NCI-H748 (cell line): ENCODE measurements around the gene UBE2R2.
"Not testable (repeated sequence)": the region's sequence is repeated elsewhere in the genome, so short reads cannot be mapped to it uniquely, and the experiment has no call there.

Experiments used
- DNase-seq: peaks from one replicate; lab custom pipeline; 2025; ENCODE audit not compliant: unreplicated experiment; lab: John Stamatoyannopoulos, UW

UBE2R2 gene

GRCh38 chr9:33837138-33837537 is 20.2 kb downstream of the UBE2R2 start:
- no peak for DNase-seq

DNA sequence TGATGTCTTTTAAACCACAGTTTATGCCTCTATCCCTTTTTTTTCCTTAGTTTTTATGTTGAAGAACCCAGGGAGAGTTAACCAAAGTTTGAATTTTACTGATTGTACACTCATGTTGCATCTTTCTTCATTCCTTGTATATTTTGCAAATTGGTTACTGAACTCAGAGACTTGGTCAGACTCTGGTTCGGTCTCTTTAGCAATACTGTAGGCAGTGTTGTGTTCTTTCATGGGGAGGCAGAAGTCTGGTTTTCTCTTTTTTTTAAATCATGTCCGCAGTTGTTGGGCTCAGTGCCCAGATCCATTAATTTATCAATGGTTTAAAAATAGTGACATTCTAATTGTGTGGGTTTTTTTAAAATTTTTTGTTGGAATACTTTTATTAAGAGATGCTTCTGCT is 23.4 kb downstream of the UBE2R2 start:
- DNase-seq = no peak

- DNase-seq = no peak
These were observed 26.5 kb downstream of the UBE2R2 start for GRCh38 chr9:33843312-33843961.

DNA sequence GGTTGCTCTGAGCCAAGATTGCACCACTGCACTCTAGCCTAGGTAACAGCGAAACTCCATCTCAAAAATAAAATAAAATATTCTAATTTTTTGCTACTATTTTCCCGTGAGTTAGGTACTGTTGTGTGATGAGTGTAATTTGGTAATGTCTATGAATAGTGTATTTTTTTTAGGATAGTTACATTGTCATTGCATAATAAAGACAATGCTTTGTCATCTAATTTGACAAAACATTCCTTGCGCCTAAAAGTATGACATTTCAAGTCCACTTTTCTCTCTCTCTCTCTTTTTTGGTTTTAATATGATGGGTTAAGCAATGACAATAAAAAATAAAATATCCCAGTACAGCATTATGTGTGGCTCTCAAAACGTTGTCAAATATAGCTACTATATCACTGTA is 29.3 kb downstream of the UBE2R2 start:
- no peak for DNase-seq

DNA sequence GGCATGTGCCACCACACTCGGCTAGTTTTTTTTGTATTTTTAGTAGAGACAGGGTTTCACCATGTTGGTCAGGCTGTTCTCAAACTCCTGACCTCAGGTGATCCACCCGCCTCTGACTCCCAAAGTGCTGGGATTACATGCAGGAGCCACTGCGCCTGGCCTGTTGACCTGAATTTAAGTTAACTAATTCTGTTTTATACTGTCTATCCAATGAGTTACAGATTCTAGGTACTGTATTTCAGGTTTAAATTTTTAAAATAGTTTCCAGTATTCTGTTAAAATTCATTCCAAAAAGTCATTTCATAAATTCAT is 30.9 kb downstream of the UBE2R2 start:
- not testable (repeated sequence) for DNase-seq

- DNase-seq = no peak
These were observed 33.3 kb downstream of the UBE2R2 start for GRCh38 chr9:33850267-33850629.

GRCh38 chr9:33850677-33851076 is 33.7 kb downstream of the UBE2R2 start:
- DNase-seq = no peak

DNA sequence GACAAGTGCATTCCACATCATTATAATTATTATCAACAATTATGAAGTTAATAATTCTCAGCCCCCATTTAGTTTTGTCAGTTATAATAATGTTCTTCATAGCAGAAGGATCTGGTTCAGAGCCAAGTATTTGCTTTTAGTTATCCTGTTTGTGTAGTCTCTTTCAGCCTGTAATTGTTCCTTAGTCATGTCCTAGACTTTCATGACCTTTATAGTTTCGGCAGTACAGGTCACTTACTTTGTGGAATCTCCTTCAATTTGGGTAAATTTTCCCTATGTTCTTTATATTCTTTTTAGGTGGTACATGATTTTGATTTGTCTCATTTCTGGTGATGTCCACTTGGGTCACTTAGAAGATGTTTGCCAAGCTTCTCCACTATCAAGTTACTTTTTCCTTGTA is 34.3 kb downstream of the UBE2R2 start:
- DNase-seq = no peak

DNA sequence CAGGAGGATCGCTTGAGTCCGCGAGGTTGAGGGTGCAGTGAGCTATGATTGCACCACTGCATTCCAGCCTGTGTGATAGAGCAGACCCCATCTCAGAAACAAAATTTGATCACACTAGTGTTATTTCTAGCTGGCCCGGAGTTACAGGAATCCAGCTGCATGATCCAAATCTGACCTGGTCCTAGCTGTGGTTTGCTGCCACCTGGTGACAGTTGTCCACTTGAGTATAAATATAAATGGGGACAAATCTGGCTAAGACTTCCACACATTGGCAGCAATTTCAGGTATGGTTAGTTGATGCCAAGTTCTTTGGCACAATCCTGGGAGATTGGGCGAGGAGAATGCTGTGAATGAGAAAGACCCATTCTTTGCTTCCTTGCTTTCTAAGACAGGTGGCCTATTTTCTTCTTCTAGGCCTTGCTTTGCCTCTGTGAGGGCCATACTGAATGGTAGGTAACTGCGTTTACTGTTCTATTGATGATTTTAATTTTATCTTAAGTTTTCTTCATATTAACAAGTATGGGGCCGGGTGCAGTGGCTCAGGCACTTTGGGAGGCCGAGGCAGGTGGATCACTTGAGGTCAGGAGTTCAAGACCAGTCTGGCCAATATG is 35.4 kb downstream of the UBE2R2 start:
- DNase-seq = peak; percentile 41

DNA sequence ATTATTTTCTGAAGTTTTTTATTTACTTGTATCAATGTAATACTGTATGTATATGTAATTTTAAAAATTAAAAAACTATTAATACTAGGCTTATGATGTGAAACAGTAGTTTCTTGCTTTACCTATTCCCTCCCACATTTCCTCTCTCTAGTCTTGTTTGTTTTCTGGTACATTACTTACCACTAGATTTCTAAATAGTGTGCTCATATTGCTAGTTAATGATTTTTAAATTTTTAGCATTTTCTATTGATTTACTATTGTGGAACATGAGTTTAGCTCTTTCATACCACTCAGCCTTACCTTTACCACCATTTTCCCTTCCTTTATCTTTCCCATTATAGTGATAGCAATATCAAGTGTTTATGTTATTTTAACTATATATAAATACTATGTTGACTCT is 39.3 kb downstream of the UBE2R2 start:
- no peak for DNase-seq

DNA sequence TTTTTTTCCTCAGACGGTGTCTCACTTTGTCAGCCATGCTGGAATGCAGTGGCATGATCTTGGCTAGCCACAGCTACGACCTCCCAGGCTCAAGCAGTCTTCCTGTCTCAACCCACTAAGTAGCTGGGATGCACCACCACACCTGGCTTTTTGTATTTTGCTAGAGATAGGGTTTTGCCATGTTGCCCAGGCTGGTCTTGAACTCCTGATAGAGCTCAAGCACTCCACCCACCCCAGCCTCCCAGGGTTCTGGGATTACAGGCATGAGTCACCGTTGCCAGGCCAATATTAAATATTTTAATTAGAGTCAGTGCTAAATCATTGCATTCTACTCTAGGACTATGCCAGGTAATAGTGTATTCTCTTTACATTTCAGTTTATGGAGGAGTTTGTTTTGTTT is 41.5 kb downstream of the UBE2R2 start:
- no peak for DNase-seq

GRCh38 chr9:33860200-33860871 is 43.4 kb downstream of the UBE2R2 start:
- DNase-seq = no peak

- no peak for DNase-seq
These were observed 45.0 kb downstream of the UBE2R2 start for GRCh38 chr9:33861917-33862453.

DNA sequence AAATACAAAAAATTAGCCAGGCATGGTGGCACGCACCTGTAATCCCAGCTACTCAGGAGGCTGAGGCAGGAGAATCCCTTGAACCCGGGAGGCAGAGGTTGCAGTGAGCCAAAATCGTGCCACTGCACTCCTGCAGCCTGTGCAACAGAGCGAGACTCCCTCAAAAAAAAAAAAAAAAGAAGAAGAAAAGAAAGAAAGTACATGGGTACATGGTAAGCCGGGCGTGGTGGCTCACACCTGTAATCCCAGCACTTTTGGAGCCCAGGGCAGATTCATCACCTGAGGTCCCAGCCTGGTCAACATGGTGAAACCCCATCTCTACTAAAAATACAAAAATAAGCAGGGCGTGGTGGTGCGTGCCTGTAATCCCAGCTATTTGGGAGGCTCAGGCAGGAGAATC is 46.1 kb downstream of the UBE2R2 start:
- DNase-seq = not testable (repeated sequence)

- no peak for DNase-seq
These were observed 50.9 kb downstream of the UBE2R2 start for GRCh38 chr9:33867747-33868439.

DNA sequence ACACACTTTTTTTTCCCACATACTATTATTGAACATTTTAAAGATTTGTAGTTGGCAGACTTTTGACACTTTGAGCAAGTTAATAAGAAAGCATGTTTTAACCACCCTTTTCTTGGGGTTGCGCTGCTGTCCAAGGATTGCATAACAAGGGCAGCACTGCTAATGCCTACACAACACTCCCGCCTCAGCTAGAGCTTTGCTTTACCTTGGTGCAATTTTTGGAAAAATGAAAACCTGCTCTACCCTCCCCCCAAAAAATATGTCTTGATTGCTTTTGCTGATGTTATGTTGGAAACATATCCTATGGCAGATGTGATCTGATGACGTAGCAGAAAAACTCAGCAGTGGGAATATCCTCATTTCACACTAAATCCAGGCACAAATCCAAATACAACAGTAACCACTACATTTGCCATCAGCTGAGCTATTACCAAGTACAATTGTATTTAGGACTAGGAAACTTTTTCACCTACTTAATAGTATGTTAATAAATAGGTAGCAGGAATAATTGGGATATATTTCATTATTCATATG is 51.5 kb downstream of the UBE2R2 start:
- DNase-seq = no peak

DNA sequence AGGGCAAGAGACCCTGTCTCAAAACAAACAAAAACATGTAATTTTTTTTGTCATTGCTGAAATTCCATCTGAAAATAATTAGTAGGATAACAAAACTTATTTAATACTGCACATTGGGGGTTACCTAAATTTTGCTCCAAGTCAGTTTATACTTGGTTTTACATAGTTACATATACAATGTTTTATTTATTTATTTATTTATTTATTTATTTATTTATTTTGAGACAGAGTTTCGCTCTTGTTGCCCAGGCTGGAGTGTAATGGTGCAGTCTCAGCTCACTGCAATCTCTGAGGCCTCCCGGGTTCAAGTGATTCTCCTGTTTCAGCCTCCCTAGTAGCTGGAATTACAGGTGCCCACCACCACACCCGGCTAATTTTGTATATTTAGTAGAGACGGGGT is 52.3 kb downstream of the UBE2R2 start:
- DNase-seq = not testable (repeated sequence)

- DNase-seq = no peak
These were observed 60.9 kb downstream of the UBE2R2 start for GRCh38 chr9:33877727-33878489.

DNA sequence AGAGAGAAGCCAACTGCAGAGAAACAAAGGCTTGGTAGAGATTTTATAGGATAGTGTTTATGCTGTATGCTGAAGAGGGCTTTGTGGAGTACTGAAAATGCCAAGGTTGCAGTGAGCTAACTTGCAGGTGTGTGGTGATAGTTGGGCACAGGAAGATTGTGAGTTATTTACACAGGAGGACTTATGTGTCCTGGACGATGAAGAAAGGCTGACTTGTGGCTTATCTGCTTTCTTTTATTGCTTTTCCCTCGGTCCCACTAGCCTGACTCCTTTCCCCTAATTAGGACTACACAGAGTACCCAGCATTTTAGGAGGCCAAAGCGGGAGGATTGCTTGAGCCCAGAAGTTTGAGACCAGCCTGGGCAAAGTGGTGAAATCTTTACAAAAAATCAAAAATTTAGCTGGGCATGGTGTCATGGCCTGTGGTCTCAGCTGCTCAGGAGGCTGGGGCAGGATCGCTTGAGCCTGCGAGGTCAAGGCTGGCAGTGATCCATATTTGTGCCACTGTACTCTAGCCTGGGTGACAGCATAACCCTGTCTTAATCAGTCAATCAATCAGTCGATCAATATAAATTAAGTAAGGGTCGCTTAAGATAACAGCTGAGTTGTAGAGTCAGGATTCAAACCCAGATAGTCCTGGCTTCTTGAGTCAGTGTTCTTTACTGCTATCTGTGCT is 61.9 kb downstream of the UBE2R2 start:
- DNase-seq = no peak
